Hepatocyte (in vitro differentiated cells): ENCODE data around the gene ADGRF1.

ENCODE experiments used
- EZH2phosphoT487 ChIP-seq: fragments of 200-600 bp; sonication (generic); IDR thresholded peaks from one replicate; pipeline ENCODE4 v1.6.1; 2018; ENCODE audit warnings: antibody characterized with exemption, mild to moderate bottlenecking, low read depth, moderate library complexity; ENCODE audit not compliant: unreplicated experiment, severe bottlenecking
- TF ChIP-seq, protein P1 (sequence below): fragments of 200-600 bp; sonication (generic); IDR thresholded peaks from 2 replicates; pipeline ENCODE4 v1.5.1; 2016; ENCODE audit warnings: antibody characterized with exemption, mild to moderate bottlenecking; ENCODE audit not compliant: poor library complexity

DNA sequence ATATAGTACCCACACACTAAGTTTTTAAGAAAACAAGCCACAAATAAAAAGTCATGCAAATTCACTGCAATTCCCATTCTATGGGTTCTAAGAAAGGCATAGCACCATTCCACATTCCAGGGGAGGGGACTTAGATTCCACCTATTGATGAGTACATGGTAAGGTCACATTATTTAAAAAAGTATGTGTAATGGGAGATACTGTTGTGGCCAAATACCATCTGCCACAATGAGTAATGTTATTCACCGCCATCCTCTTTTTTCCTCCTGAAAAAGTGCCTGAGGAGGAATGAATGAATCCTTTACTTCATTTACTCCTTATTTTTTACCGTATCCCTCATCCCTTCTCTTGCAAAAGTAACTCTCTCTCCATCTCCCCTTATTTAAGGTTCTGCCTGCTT lies 27.0 kb upstream of the ADGRF1 start:
- TF ChIP-seq, protein P1, sequence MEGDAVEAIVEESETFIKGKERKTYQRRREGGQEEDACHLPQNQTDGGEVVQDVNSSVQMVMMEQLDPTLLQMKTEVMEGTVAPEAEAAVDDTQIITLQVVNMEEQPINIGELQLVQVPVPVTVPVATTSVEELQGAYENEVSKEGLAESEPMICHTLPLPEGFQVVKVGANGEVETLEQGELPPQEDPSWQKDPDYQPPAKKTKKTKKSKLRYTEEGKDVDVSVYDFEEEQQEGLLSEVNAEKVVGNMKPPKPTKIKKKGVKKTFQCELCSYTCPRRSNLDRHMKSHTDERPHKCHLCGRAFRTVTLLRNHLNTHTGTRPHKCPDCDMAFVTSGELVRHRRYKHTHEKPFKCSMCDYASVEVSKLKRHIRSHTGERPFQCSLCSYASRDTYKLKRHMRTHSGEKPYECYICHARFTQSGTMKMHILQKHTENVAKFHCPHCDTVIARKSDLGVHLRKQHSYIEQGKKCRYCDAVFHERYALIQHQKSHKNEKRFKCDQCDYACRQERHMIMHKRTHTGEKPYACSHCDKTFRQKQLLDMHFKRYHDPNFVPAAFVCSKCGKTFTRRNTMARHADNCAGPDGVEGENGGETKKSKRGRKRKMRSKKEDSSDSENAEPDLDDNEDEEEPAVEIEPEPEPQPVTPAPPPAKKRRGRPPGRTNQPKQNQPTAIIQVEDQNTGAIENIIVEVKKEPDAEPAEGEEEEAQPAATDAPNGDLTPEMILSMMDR = no peak
- TF ChIP-seq EZH2phosphoT487 = no peak
